Activated naive CD4-positive, alpha-beta T cell treated with anti-CD3 and anti-CD28 coated beads, Interleukin-2, amount 50 U/mL, for 24 hours (primary cell): Measurements from ENCODE around the gene ACAA1.
"Not testable (repeated sequence)": the region's sequence is repeated elsewhere in the genome, so short reads cannot be mapped to it uniquely, and the experiment has no call there.

Source experiments
- H3K27ac Mint-ChIP-seq: one replicate; pipeline ENCODE4 v1.8.0; 2021; ENCODE audit warnings: mild to moderate bottlenecking, mixed read lengths
- H3K27me3 Mint-ChIP-seq: one replicate; pipeline ENCODE4 v1.8.0; 2021; ENCODE audit warnings: mixed read lengths
- H3K36me3 Mint-ChIP-seq: one replicate; pipeline ENCODE4 v1.8.0; 2021; ENCODE audit warnings: mixed read lengths
- H3K4me1 Mint-ChIP-seq: one replicate; pipeline ENCODE4 v1.8.0; 2021; ENCODE audit warnings: mixed read lengths
- H3K4me3 Mint-ChIP-seq: one replicate; pipeline ENCODE4 v1.8.0; 2021; ENCODE audit warnings: mild to moderate bottlenecking, mixed read lengths
- H3K9me3 Mint-ChIP-seq: one replicate; pipeline ENCODE4 v1.8.0; 2021; ENCODE audit warnings: mixed read lengths

The ACAA1 gene

DNA sequence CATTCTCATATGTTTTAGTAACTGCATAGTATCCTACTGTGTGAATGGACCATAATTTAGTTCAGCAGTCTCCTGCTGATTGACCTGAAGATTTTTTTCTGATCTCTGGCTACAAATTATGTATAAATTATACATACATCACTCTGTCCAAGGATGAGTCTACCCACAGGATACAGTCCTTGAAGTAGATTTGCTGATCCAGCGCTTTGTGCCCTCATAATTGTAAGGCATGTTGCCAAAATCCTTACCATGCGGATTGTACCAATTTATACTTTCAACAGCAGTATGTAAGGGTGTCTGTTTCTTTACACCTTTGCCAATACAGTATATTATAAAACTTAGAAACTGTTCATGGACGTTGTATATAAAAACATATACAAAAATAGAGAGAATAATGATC is 46.5 kb downstream of the ACAA1 start:
- no peak overlapping the region for H3K27ac Mint-ChIP-seq
- H3K4me1 Mint-ChIP-seq: no peaks in the 10 kb centered on the region
- H3K9me3 Mint-ChIP-seq: no peaks in the 10 kb centered on the region

DNA sequence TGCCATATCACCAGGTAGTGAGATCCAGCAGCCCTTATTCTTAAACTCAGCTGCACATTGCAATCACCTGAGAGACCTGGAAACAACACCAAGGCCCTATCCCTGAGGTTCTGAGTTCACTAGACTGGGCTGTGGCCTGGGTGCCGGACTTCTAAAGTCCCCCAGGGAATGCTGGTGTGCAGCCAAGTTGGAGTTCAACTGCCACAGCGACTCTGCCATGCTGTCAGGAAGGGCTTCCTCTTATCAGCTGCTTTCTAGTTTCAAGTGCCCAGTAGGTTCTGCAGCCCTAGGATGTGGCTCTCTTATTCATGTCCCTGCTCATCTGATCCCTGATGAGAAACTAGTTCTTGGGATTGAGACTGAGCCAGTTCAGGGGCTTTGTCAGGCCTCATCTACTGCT is 47.8 kb downstream of the ACAA1 start:
- H3K9me3 Mint-ChIP-seq: peaks cover 4% of the 10 kb centered on the region
- H3K4me3 Mint-ChIP-seq: no peak overlapping the region
- H3K27ac Mint-ChIP-seq: no peak overlapping the region
- H3K4me1 Mint-ChIP-seq: no peaks in the 10 kb centered on the region
- H3K27me3 Mint-ChIP-seq: no peaks in the 10 kb centered on the region
- H3K36me3 Mint-ChIP-seq: peaks cover 4% of the 10 kb centered on the region

More for the DNA sequence above, 46.5 kb downstream of the ACAA1 start:
- Mint-ChIP-seq H3K27me3 (no peaks in the 10 kb centered on the region), H3K4me3 (no peak overlapping the region), H3K36me3 (no peaks in the 10 kb centered on the region)

DNA sequence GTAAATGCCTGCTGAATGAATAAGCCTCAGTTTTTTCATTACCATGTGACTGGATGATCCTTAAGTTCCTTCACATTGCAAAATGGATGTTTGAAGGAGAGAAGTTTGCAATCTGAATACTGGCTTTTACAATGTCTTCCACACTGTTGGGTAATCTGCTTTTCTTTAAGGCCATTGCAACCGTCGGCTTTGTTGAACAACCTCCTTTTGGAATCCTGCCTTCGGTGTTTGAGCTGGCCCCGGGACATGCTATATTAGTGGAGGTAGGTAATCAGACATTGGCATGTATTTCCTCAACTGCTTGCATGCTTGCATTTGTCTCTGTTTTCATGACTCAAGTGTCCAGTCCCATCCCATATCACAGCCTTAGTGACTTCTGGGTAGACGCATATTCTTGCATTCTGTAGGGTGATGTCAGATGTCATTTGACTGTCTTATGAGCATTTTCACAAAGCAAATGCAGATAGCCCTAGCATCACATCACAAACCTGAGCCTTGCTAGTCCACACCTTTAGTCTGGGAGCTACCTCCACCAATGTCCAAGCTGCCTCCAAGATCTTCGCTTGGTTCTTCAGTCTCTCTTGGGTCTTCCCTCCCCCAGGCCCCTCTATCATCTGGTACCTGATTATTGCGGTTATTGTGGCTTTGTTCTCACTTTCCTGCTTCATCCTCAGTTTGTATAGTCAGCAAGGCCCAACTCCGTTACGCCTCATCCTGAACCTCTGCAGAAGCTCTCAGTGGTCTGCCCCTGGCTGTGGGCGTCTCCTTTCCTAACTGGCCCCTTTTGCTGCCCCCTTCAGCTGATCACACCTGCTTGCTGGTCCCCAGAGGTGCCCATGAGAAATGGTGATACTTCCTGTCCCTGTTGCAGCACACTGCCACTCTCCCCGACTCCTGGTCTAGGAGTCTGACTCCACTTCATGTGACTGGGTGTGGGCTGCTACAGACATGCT is 48.5 kb downstream of the ACAA1 start:
- no peak overlapping the region for H3K4me3 Mint-ChIP-seq
- H3K27me3 Mint-ChIP-seq: no peaks in the 10 kb centered on the region
- H3K4me1 Mint-ChIP-seq: no peaks in the 10 kb centered on the region
- H3K36me3 Mint-ChIP-seq: peaks cover 6% of the 10 kb centered on the region
- no peak overlapping the region for H3K27ac Mint-ChIP-seq
- H3K9me3 Mint-ChIP-seq: peaks cover 7% of the 10 kb centered on the region

DNA sequence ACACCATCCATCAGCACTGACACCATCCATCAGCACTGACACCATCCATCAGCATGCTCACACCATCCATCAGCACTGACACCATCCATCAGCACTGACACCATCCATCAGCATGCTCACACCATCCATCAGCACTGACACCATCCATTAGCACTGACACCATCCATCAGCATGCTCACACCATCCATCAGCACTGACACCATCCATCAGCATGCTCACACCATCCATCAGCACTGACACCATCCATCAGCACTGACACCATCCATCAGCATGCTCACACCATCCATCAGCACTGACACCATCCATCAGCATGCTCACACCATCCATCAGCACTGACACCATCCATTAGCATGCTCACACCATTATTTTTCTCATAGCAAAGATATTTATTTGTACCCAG is 49.6 kb downstream of the ACAA1 start:
- not testable (repeated sequence) for H3K27me3 Mint-ChIP-seq, H3K27ac Mint-ChIP-seq, H3K4me3 Mint-ChIP-seq, H3K36me3 Mint-ChIP-seq, H3K9me3 Mint-ChIP-seq, H3K4me1 Mint-ChIP-seq

DNA sequence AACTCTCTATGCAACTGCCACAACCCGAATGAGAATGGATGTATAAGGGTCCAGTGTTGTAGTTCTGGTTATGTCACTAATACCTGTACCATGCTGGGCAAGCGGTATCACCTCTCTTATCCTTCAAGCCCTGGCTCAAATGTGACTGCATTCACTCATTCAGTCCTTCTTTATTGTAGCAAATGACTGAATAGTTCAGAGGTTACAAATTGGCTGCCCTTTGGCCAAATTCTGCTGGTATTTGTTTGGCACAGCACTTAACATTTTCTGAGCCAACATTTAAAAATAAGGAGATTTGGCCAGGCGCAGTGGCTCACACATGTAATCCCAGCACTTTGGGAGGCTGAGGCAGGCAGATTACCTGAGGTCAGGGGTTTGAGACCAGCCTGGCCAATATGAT is 50.4 kb downstream of the ACAA1 start:
- no peak overlapping the region for H3K4me3 Mint-ChIP-seq
- H3K36me3 Mint-ChIP-seq: peaks cover 6% of the 10 kb centered on the region
- no peaks in the 10 kb centered on the region for H3K27me3 Mint-ChIP-seq
- peaks cover 7% of the 10 kb centered on the region for H3K9me3 Mint-ChIP-seq
- H3K4me1 Mint-ChIP-seq: no peaks in the 10 kb centered on the region
- H3K27ac Mint-ChIP-seq: no peak overlapping the region

DNA sequence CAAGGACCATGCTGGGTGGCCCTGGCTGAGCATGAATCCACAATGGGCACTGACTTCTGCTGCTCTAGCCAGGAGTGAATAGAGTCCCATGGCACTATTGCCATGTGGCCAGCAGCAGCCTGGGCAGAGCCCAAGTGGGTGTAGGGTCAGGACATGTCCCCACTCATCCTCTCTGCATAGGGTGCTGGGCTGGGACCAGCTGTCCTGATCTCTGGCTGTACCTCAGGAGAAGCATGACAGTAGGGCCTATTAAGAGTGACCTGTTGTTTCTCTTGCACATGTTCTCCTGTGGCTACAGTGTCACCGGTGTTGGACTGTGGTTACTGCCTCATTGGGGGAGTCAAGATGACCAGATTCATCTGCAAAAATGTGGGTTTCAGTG is 51.0 kb downstream of the ACAA1 start:
- Mint-ChIP-seq H3K36me3 (peaks cover 6% of the 10 kb centered on the region), H3K27ac (no peak overlapping the region)

DNA sequence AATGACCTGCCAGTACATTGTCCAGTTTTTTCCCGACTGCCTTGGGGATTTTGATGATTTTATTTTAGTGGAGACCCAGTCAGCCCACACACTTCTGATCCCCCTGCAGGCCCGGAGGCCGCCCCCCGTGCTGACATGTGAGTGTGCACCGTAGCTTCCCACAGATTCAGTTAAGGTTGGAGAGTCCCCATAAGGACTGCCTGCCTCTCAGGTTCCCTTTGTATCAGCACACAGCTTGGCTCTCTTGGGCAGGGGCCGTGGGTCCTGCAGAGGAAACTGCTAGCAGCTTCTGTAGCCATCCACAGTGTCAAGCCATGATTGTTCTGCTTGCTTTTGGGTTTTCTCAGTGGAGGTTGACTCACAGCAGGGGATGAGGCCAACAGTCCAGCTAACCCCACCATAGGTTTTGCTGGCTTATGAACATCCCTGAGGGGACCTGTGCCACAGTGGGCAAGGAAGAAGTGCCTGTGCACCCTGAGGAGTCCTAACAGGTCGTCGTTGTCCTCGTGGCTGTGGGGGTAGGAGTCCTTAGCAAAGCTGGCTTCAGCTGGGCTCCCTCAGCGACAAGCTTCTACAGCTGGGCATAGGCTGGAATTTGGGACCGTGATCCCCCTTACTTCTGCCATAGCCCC is 51.5 kb downstream of the ACAA1 start:
- peak overlapping the region; percentile 95 for H3K27ac Mint-ChIP-seq
- H3K36me3 Mint-ChIP-seq: peaks cover 7% of the 10 kb centered on the region
- no peaks in the 10 kb centered on the region for H3K4me1 Mint-ChIP-seq
- H3K4me3 Mint-ChIP-seq: no peak overlapping the region
- H3K27me3 Mint-ChIP-seq: no peaks in the 10 kb centered on the region
- H3K9me3 Mint-ChIP-seq: peaks cover 7% of the 10 kb centered on the region

More for the DNA sequence above, 51.0 kb downstream of the ACAA1 start:
- H3K4me3 Mint-ChIP-seq: no peak overlapping the region
- no peaks in the 10 kb centered on the region for H3K4me1 Mint-ChIP-seq
- H3K9me3 Mint-ChIP-seq: peaks cover 7% of the 10 kb centered on the region
- H3K27me3 Mint-ChIP-seq: no peaks in the 10 kb centered on the region

DNA sequence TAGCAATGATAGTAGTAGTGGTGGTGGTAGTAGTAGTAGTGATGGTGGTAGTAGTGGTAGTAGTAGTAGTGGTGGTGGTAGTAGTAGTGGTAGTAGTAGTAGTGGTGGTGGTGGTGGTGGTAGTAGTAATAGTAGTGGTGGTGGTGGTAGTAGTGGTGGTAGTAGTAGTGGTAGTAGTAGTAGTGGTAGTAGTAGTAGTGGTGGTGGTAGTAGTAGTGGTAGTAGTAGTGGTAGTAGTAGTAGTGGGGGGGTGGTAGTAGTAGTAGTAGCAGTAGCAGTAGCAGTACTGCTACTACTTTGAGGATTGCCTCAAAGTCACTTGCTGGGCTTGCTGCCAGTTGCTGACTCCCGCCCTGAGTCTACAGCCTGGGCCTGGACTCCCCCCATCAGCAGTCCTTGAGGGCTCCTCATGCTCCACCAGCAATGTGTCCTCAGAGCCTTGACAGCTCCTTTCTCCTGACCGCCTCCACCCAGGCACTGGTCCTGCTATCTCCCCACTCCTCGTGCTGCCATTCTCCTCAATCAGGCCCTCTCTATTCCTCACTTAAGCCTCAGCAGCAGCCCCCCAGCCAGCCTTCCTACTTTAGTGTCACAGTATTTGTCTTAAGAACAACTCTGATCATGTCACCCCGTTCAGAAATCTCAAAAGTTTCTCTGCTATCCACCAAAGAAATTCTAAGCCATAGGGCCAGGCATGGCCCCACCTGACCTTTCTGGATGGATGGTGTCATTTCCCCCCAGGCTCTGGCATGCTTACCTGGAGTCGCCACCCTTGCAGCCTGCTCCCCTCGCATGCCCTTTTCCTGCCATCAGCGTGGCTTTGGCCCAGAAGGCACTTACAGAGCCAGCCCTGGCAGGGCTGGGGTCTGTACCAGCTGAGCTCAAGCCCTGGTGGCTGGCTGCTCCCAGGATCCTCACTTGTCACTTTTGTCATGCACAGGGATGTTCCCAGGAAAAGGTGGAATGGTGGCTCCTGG is 52.3 kb downstream of the ACAA1 start:
- no peak overlapping the region for H3K4me3 Mint-ChIP-seq

DNA sequence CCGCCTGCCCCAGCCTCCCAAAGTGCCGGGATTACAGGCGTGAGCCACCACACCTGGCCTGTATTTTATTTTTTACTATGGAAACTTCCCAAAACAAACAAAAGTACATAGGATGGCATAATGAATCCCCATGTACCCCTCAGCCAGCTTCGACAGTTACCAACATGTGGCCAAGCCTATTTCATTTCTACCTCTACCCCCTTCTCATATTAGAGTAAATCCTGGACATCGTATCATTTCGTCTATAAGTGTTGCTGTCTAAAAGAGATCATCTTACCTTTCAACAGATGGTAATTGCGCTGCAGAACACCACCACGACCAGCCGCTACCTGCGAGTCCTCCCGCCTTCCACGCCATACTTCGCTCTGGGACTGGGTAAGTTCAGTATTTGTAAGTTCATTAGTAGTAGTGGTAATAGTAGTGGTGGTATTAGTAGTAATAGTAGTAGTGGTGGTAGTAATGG is 53.0 kb downstream of the ACAA1 start:
- Mint-ChIP-seq H3K27me3 (no peaks in the 10 kb centered on the region), H3K4me1 (no peaks in the 10 kb centered on the region), H3K9me3 (peaks cover 7% of the 10 kb centered on the region), H3K4me3 (no peak overlapping the region), H3K27ac (peak overlapping the region; percentile 95), H3K36me3 (peaks cover 9% of the 10 kb centered on the region)

More for the DNA sequence above, 52.3 kb downstream of the ACAA1 start:
- Mint-ChIP-seq H3K36me3 (peaks cover 9% of the 10 kb centered on the region), H3K4me1 (no peaks in the 10 kb centered on the region), H3K27me3 (no peaks in the 10 kb centered on the region), H3K27ac (peak overlapping the region; percentile 95), H3K9me3 (peaks cover 7% of the 10 kb centered on the region)

DNA sequence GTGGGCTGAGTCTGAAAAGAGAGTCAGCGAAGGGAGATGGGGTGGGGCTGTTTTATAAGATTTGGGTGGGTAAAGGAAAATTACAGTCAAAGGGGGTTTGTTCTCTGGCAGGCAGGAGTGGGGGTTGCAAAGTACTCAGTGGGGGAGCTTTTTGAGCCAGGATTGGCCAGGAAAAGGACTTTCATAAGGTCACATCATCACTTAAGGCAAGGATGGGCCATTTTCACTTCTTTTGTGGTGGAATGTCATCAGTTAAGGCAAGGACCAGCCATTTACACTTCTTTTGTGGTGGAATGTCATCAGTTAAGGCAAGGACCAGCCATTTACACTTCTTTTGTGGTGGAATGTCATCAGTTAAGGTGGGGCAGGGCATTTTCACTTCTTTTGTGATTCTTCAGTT is 53.7 kb downstream of the ACAA1 start:
- not testable (repeated sequence) for H3K9me3 Mint-ChIP-seq, H3K27me3 Mint-ChIP-seq, H3K4me3 Mint-ChIP-seq, H3K27ac Mint-ChIP-seq, H3K4me1 Mint-ChIP-seq, H3K36me3 Mint-ChIP-seq

DNA sequence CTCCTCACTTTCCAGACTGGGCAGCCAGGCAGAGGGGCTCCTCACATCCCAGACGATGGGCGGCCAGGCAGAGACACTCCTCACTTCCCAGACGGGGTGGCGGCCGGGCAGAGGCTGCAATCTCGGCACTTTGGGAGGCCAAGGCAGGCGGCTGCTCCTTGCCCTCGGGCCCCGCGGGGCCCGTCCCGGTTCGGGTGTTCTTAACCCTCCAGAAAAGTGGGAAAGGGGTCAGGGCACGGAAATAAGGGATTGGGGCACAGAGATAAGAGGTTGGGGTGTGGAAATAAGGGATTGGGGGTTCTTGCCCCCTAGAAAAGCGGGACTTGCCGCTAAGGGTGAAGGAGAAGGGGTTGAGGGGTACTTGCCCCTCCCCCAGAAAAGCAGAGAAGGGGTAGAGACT is 54.6 kb downstream of the ACAA1 start:
- not testable (repeated sequence) for H3K36me3 Mint-ChIP-seq, H3K4me3 Mint-ChIP-seq, H3K27ac Mint-ChIP-seq, H3K27me3 Mint-ChIP-seq, H3K9me3 Mint-ChIP-seq, H3K4me1 Mint-ChIP-seq

DNA sequence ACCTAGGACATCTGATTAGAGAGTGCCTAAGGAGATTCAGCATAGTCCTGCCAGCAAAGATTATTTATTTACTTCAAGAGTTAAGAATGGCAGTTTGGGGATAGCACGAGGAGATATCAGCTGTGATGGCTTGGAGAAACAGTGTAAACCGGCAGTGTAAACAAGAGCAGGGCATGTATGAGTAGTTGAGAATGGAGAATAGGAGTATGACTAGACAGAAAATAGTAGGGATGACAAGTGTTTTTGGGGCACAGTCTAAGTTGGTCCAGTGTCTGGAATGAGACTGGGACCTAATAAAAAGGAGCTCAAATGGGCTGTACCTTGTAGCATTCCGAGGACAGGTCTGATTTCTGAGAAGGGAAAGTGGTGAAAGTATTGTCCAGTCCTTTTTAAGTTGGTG is 59.9 kb downstream of the ACAA1 start:
- not testable (repeated sequence) for H3K36me3 Mint-ChIP-seq, H3K27ac Mint-ChIP-seq, H3K9me3 Mint-ChIP-seq, H3K27me3 Mint-ChIP-seq, H3K4me3 Mint-ChIP-seq, H3K4me1 Mint-ChIP-seq
